Measurements from ENCODE around the gene JAK2.

Gene JAK2

DNA sequence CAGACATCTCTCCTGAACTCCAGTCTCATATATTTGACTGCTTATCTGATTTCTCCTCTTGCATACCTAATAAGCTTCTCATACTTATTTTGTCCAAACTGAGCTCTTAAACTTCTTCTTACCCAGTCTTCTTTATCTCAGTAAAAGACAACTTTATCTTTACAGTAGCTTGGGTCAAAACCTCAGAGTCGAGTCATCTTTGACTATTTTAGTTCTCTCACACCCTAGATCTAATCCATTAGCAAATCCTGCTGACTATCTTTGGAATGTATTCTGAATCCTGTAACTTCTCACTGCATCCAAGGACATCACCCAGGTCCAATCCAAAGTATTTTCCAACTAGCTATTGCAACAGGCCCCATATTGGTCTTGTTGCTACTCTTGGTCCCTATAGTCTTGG lies 11.8 kb upstream of the JAK2 start:
- no peak for ATAC-seq
- TF ChIP-seq ZFP30 (CRISPR knock-in tag; IDR thresholded peaks at IDR 0.05) (no peak), ESRRG (CRISPR knock-in tag; IDR thresholded peaks at IDR 0.05) (no peak), ZNF565 (CRISPR knock-in tag; conservative IDR thresholded peaks at IDR 0.05; ENCODE audit: low read depth) (no peak), ZNF70 (CRISPR knock-in tag; IDR thresholded peaks at IDR 0.05) (no peak), ZC3H10 (CRISPR knock-in tag; IDR thresholded peaks at IDR 0.05) (no peak), ARNTL (CRISPR knock-in tag; IDR thresholded peaks at IDR 0.05; ENCODE audit: borderline replicate concordance, low read depth) (no peak)
- TF ChIP-seq, protein P1, sequence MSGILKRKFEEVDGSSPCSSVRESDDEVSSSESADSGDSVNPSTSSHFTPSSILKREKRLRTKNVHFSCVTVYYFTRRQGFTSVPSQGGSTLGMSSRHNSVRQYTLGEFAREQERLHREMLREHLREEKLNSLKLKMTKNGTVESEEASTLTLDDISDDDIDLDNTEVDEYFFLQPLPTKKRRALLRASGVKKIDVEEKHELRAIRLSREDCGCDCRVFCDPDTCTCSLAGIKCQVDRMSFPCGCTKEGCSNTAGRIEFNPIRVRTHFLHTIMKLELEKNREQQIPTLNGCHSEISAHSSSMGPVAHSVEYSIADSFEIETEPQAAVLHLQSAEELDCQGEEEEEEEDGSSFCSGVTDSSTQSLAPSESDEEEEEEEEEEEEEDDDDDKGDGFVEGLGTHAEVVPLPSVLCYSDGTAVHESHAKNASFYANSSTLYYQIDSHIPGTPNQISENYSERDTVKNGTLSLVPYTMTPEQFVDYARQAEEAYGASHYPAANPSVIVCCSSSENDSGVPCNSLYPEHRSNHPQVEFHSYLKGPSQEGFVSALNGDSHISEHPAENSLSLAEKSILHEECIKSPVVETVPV (CRISPR knock-in tag; IDR thresholded peaks at IDR 0.05): no peak

DNA sequence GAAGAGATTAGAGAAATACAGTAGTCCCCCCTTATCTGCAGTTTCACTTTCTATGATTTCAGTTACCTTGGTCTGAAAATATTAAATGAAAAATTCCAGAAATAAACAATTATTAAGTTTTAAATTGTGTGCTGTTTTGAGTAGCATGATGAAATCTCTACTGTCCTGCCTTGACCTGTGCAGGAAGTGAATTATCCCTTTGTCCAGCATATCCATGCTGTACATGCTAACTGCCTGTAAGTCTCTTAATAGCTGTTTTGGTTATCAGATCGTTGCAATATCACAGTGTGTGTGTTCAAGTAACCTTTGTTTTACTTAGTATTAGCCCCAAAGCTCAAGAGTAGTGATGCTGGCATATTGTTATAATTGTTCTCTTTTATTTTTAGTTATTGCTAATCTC lies 11.2 kb upstream of the JAK2 start:
- TF ChIP-seq TOX (CRISPR knock-in tag; IDR thresholded peaks at IDR 0.05; ENCODE audit: borderline replicate concordance) (no peak), ISL1 (CRISPR knock-in tag; IDR thresholded peaks at IDR 0.05) (no peak), ESRRG (CRISPR knock-in tag; IDR thresholded peaks at IDR 0.05) (no peak), SNAI2 (CRISPR knock-in tag; IDR thresholded peaks at IDR 0.05) (no peak), BACH2 (CRISPR knock-in tag; IDR thresholded peaks at IDR 0.05; ENCODE audit: borderline replicate concordance) (no peak), GLIS3 (CRISPR knock-in tag; IDR thresholded peaks at IDR 0.05) (no peak), ZFP30 (CRISPR knock-in tag; IDR thresholded peaks at IDR 0.05) (no peak)
- TF ChIP-seq, protein P2, sequence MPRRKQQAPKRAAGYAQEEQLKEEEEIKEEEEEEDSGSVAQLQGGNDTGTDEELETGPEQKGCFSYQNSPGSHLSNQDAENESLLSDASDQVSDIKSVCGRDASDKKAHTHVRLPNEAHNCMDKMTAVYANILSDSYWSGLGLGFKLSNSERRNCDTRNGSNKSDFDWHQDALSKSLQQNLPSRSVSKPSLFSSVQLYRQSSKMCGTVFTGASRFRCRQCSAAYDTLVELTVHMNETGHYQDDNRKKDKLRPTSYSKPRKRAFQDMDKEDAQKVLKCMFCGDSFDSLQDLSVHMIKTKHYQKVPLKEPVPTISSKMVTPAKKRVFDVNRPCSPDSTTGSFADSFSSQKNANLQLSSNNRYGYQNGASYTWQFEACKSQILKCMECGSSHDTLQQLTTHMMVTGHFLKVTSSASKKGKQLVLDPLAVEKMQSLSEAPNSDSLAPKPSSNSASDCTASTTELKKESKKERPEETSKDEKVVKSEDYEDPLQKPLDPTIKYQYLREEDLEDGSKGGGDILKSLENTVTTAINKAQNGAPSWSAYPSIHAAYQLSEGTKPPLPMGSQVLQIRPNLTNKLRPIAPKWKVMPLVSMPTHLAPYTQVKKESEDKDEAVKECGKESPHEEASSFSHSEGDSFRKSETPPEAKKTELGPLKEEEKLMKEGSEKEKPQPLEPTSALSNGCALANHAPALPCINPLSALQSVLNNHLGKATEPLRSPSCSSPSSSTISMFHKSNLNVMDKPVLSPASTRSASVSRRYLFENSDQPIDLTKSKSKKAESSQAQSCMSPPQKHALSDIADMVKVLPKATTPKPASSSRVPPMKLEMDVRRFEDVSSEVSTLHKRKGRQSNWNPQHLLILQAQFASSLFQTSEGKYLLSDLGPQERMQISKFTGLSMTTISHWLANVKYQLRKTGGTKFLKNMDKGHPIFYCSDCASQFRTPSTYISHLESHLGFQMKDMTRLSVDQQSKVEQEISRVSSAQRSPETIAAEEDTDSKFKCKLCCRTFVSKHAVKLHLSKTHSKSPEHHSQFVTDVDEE (CRISPR knock-in tag; IDR thresholded peaks at IDR 0.05): no peak
- ATAC-seq: no peak

DNA sequence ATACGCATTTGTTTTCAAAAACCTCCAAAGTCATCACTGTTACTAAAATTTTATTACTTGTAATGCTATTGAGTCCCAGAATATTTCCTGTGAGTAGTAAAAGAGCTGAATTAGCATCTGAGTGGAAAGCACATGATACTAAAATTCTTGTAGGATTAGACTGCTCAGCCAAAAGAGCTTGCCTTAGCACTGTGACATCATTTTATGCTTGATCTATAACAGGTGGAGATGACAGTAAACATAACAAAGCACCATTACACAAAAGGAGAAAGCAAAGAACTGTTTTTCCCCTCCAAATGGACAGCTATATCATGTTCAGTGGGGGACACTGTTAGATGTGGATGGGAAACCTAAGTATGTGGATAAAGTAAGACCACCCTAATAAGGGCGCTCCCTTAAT lies 5.8 kb upstream of the JAK2 start:
- ATAC-seq: peak; percentile 68
- TF ChIP-seq, protein P3, sequence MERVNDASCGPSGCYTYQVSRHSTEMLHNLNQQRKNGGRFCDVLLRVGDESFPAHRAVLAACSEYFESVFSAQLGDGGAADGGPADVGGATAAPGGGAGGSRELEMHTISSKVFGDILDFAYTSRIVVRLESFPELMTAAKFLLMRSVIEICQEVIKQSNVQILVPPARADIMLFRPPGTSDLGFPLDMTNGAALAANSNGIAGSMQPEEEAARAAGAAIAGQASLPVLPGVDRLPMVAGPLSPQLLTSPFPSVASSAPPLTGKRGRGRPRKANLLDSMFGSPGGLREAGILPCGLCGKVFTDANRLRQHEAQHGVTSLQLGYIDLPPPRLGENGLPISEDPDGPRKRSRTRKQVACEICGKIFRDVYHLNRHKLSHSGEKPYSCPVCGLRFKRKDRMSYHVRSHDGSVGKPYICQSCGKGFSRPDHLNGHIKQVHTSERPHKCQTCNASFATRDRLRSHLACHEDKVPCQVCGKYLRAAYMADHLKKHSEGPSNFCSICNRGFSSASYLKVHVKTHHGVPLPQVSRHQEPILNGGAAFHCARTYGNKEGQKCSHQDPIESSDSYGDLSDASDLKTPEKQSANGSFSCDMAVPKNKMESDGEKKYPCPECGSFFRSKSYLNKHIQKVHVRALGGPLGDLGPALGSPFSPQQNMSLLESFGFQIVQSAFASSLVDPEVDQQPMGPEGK (CRISPR knock-in tag; IDR thresholded peaks at IDR 0.05; ENCODE audit: borderline replicate concordance): no peak
- TF ChIP-seq ZFP30 (CRISPR knock-in tag; IDR thresholded peaks at IDR 0.05) (no peak), SNAI2 (CRISPR knock-in tag; IDR thresholded peaks at IDR 0.05) (no peak), ARNTL (CRISPR knock-in tag; IDR thresholded peaks at IDR 0.05; ENCODE audit: borderline replicate concordance, low read depth) (no peak), ZNF565 (CRISPR knock-in tag; conservative IDR thresholded peaks at IDR 0.05; ENCODE audit: low read depth) (no peak), ISL1 (CRISPR knock-in tag; IDR thresholded peaks at IDR 0.05) (no peak), ZNF8 (CRISPR knock-in tag; IDR thresholded peaks at IDR 0.05) (no peak), PPARA (CRISPR knock-in tag; IDR thresholded peaks at IDR 0.05; ENCODE audit: borderline replicate concordance) (no peak), OSR1 (CRISPR knock-in tag; IDR thresholded peaks at IDR 0.05) (no peak), CSDC2 (CRISPR knock-in tag; IDR thresholded peaks at IDR 0.05) (no peak), GLIS3 (CRISPR knock-in tag; IDR thresholded peaks at IDR 0.05) (no peak), RARB (CRISPR knock-in tag; IDR thresholded peaks at IDR 0.05) (no peak), ZFP3 (CRISPR knock-in tag; IDR thresholded peaks at IDR 0.05) (no peak), TCF4 (CRISPR knock-in tag; IDR thresholded peaks at IDR 0.05; ENCODE audit: borderline replicate concordance) (no peak), TOX (CRISPR knock-in tag; IDR thresholded peaks at IDR 0.05; ENCODE audit: borderline replicate concordance) (no peak), BACH2 (CRISPR knock-in tag; IDR thresholded peaks at IDR 0.05; ENCODE audit: borderline replicate concordance) (no peak), ZNF70 (CRISPR knock-in tag; IDR thresholded peaks at IDR 0.05) (no peak)
- TF ChIP-seq, protein P4, sequence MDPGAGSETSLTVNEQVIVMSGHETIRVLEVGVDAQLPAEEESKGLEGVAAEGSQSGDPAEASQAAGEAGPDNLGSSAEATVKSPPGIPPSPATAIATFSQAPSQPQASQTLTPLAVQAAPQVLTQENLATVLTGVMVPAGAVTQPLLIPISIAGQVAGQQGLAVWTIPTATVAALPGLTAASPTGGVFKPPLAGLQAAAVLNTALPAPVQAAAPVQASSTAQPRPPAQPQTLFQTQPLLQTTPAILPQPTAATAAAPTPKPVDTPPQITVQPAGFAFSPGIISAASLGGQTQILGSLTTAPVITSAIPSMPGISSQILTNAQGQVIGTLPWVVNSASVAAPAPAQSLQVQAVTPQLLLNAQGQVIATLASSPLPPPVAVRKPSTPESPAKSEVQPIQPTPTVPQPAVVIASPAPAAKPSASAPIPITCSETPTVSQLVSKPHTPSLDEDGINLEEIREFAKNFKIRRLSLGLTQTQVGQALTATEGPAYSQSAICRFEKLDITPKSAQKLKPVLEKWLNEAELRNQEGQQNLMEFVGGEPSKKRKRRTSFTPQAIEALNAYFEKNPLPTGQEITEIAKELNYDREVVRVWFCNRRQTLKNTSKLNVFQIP (CRISPR knock-in tag; IDR thresholded peaks at IDR 0.05; ENCODE audit: borderline replicate concordance, low read depth): no peak
- TF ChIP-seq, protein P2 (CRISPR knock-in tag; IDR thresholded peaks at IDR 0.05): no peak
- TF ChIP-seq, protein P5, sequence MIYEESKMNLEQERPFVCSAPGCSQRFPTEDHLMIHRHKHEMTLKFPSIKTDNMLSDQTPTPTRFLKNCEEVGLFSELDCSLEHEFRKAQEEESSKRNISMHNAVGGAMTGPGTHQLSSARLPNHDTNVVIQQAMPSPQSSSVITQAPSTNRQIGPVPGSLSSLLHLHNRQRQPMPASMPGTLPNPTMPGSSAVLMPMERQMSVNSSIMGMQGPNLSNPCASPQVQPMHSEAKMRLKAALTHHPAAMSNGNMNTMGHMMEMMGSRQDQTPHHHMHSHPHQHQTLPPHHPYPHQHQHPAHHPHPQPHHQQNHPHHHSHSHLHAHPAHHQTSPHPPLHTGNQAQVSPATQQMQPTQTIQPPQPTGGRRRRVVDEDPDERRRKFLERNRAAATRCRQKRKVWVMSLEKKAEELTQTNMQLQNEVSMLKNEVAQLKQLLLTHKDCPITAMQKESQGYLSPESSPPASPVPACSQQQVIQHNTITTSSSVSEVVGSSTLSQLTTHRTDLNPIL (CRISPR knock-in tag; IDR thresholded peaks at IDR 0.05; ENCODE audit: low read depth): no peak
